Coronary artery (tissue), 2 donors: Measurements from ENCODE around the gene COBL.

Source experiments
- DNase-seq: peaks from one replicate; pipeline ENCODE4 v3.0.0-alpha.2; 2017; ENCODE audit warnings: low spot score
- H3K27ac ChIP-seq, 2 donors: fragments of 200-600 bp; sonication (generic); one replicate each; pipeline ENCODE4 v1.5.1; 2016 to 2019
- H3K4me3 ChIP-seq: fragments of 200-600 bp; sonication (generic); 2 replicates; pipeline ENCODE4 v1.5.1; 2016; ENCODE audit warnings: mild to moderate bottlenecking, moderate library complexity
- TF ChIP-seq, protein P1 (sequence below): fragments of 200-600 bp; sonication (generic); IDR thresholded peaks from one replicate; pipeline ENCODE4 v1.5.1; 2019; ENCODE audit warnings: antibody characterized with exemption

COBL gene

DNA sequence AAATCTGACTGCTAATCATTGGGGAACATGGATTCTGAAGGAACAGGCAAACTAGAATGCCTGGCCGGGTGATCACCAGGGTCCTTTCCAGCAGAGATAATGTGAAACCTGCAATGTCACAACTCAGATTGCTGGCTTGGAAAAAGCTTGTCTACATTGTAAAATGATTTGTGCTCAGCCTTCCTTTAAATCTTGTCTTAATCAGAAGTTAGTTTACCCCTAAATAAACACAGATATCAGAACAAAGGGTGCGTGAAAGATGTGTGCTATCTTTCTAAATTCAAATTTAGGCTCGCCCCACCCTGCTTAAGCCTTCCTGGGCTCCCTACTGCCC is 26.3 kb downstream of the COBL start:
- no peak overlapping the region for H3K27ac ChIP-seq
- no peak for DNase-seq
- no peak overlapping the region for H3K4me3 ChIP-seq
- TF ChIP-seq, protein P1, sequence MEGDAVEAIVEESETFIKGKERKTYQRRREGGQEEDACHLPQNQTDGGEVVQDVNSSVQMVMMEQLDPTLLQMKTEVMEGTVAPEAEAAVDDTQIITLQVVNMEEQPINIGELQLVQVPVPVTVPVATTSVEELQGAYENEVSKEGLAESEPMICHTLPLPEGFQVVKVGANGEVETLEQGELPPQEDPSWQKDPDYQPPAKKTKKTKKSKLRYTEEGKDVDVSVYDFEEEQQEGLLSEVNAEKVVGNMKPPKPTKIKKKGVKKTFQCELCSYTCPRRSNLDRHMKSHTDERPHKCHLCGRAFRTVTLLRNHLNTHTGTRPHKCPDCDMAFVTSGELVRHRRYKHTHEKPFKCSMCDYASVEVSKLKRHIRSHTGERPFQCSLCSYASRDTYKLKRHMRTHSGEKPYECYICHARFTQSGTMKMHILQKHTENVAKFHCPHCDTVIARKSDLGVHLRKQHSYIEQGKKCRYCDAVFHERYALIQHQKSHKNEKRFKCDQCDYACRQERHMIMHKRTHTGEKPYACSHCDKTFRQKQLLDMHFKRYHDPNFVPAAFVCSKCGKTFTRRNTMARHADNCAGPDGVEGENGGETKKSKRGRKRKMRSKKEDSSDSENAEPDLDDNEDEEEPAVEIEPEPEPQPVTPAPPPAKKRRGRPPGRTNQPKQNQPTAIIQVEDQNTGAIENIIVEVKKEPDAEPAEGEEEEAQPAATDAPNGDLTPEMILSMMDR = no peak

DNA sequence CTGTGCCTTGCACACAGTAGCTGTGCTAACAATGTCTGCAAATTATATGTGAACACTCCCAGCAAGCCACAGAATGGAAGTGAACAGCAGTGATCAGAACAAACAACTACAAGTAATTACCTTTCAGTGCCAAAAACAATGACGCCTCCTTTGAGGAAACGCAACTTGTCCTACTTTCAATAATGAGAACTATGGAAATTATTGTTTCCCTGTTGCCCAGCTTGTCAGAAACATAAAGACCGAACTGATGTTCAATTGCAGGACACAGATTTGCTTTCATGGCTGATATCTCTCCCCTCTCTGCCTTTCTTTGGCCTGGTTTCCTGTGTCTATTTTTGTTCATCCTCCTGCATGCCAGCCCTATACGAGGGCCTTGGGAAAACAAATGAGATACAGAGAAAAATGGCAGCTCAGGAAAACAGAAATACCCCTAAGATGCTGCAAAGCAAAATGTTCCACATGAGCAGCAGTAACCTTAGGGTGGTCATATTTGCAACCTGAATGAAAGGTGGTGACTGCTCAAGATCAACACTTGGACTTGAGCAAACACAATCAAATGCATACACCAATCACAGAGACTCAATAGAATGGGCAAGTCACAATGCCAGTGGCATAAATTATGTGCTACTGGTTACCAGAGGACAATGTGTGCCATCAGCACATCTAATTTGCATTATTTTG is 26.8 kb downstream of the COBL start:
- Histone ChIP-seq H3K4me3 (no peak overlapping the region), H3K27ac (no peak overlapping the region)
- no peak for DNase-seq
- TF ChIP-seq, protein P1 = no peak

DNA sequence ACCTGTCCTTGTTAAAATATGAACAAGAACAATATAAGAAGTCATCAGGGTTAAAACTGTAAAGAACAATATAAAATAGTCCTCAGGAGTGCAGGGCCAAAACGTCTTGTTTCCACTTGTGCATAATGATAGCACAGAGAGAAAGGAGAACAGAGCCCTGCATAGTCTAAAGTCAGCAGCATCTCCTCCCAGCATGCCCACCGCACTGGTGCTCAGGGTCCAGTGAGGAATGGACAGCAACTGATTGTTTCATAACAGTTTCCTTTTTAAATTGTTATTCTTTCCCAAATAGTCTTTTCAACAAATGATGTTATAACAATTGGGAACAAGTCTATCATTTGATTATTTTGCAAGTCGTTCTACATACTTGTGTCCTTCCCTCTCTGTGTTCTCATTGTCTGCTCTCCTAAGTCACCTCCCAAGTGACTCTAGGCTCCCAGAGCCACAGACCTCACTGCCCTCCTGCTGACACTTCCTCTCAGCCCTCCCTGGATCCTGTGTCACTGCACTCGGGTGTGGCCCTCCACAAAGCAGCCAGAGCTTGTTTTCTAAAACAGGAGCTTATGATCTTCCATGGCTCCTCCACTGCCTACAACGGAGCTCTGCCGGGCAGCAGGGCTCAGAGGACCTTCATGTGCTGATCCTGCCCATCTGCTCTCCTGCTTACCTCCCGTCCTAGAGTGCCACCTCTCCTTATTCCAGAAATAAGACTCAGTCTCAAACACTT is 27.6 kb downstream of the COBL start:
- no peak overlapping the region for H3K27ac ChIP-seq
- no peak for DNase-seq
- no peak overlapping the region for H3K4me3 ChIP-seq
- TF ChIP-seq, protein P1 = no peak

DNA sequence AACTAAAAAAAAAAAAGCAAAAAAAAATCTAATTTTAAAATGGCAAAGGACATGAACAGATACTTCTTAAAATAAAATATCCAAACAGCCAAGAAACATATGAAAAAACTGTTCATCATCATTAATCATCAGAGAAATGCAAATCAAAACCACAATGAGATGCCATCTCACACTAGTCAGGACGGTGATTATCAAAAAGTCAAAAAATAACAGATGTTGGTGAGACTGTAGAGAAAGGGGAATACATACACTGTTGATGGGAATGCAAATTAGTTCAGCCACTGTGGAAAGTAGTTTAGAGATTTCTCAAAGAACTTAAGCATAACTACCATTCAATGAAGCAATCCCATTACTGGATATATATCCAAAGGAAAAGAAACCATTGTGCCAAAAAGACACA is 30.2 kb downstream of the COBL start:
- no peak overlapping the region for H3K4me3 ChIP-seq
- no peak for DNase-seq
- no peak overlapping the region for H3K27ac ChIP-seq
- TF ChIP-seq, protein P1 = no peak

DNA sequence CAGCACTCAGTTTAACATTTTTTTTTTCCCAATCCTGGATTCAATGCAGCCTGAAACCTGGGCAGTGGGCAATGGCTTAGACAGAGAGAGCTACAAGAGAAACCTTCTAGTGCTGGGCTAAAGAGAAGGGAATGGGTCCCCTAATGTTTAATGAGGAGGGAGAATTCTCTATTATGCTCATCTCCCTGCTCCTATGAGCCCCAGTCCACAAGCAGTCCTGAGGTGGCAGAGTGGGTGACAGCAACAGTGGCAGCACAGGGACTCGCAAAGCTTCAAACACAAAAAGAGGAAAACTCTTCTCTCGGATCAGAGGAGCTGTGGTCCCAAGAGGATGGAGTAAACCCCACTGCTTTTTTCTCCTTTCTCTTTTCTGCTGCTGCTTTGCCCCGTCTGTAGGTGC is 36.5 kb downstream of the COBL start:
- DNase-seq = no peak
- no peak overlapping the region for H3K4me3 ChIP-seq
- H3K27ac ChIP-seq = no peak overlapping the region
- TF ChIP-seq, protein P1 = no peak

DNA sequence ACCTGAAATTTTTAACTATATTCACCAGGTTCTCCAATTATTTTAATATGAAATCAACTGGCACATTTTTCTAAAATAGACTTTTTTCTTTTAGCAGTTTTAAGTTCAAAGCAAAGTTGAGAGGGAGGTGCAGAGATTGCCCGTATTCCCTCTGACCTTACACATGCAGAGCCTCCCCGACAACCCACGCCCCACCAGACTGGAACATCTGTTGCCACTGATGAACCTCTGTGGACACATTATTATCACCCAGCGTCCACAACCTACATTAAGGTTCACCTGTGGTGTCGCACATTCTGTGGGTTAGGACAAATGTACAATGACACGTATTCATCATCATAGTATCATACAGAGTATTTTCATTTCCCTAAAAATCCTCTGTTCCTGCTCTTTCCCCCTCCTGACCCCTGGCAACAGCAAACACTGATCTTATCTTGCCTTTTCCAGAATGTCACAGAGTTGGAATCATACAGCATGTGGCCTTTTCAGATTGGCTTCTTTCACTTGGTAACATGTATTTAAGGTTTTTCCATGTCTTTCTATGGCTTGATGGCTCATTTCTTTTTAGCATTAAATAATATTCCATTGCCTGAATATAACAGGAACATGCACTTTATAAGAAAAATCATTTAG is 37.1 kb downstream of the COBL start:
- Histone ChIP-seq H3K4me3 (no peak overlapping the region), H3K27ac (no peak overlapping the region)
- DNase-seq = no peak
- TF ChIP-seq, protein P1 = no peak
